Measurements from ENCODE around the gene RAB22A.
"Not testable (repeated sequence)": the region's sequence is repeated elsewhere in the genome, so short reads cannot be mapped to it uniquely, and the experiment has no call there.

The RAB22A gene

GRCh38 chr20:58402827-58403226, 93.3 kb downstream of the RAB22A start:
- Mint-ChIP-seq H3K4me3 (no peak overlapping the region), H3K36me3 (peaks cover 10% of the 10 kb centered on the region), H3K27me3 (no peaks in the 10 kb centered on the region), H3K4me1 (peaks cover 19% of the 10 kb centered on the region), H3K27ac (no peak overlapping the region), H3K9me3 (no peaks in the 10 kb centered on the region)
- peak; percentile 96 for ATAC-seq

GRCh38 chr20:58403272-58403671, 93.8 kb downstream of the RAB22A start:
- Mint-ChIP-seq H3K9me3 (no peaks in the 10 kb centered on the region), H3K27ac (no peak overlapping the region), H3K36me3 (peaks cover 7% of the 10 kb centered on the region), H3K4me3 (no peak overlapping the region), H3K4me1 (peaks cover 19% of the 10 kb centered on the region), H3K27me3 (no peaks in the 10 kb centered on the region)
- peak; percentile 73 for ATAC-seq

DNA sequence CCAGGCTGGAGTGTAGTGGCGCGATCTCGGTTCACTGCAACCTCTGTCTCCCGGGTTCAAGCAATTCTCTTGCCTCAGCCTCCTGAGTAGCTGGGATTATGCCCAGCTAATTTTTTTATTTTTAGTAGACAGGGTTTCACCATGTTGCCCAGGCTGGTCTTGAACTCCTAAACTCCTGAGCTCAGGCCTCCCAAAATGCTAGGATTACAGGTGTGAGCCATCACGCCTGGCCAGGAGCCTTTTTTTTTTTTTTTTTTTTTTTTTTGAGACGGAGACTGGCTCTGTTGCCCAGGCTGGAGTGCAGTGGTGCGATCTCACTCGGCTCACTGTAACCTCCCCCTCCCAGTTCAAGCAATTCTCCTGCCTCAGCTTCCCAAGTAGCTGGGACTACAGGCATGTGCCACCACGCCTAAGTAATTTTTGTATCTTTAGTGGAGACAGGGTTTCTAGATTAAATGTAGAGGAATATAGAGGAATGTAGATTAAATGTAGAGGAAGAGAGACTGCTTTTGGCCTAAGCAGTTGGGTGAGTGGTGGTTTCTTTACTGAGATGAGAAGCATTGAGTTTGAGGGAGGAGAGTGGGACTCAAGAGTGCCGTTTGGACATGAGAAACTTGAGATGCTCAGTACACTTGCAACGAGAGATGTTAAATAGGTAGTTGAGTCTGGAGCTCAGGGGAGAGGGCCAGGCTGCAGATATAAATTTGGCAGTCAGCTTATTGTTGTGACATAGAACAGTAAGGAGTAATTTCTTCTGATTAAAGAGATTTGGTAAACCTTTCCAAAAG, 96.2 kb downstream of the RAB22A start:
- H3K4me1 Mint-ChIP-seq: peaks cover 28% of the 10 kb centered on the region

DNA sequence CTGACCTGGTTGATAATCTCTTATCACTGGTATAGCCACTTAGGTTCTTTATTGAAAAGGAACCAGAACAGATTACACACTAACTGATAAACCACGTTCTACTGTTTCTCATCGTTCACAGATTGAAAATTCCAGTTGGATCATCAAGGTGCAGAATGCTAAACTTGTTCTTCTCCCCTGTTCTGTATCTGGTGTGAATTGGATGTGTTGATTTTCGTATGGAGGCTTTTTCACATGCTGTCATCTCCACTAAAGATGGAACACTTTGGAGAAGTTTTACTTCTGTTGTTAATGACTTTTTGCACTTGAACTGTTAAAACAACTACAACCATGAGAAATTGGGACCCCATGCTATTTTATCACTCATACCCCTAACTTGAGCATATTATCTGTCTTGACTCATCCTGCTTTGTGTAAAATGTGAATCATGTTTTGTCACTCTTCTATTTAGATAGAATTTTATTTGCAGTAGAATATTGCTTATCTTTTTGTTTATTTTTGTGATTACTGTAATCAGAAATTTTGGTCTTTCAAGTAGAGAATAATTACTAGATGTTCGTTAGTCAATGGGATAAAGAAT, 97.0 kb downstream of the RAB22A start:
- H3K9me3 Mint-ChIP-seq: no peaks in the 10 kb centered on the region
- H3K36me3 Mint-ChIP-seq: no peaks in the 10 kb centered on the region
- peaks cover 28% of the 10 kb centered on the region for H3K4me1 Mint-ChIP-seq
- H3K27ac Mint-ChIP-seq: no peak overlapping the region
- ATAC-seq: no peak
- no peak overlapping the region for H3K4me3 Mint-ChIP-seq
- H3K27me3 Mint-ChIP-seq: no peaks in the 10 kb centered on the region

More for the DNA sequence above, 96.2 kb downstream of the RAB22A start:
- Mint-ChIP-seq H3K9me3 (no peaks in the 10 kb centered on the region), H3K36me3 (no peaks in the 10 kb centered on the region), H3K27ac (no peak overlapping the region), H3K4me3 (no peak overlapping the region), H3K27me3 (no peaks in the 10 kb centered on the region)
- ATAC-seq: no peak

DNA sequence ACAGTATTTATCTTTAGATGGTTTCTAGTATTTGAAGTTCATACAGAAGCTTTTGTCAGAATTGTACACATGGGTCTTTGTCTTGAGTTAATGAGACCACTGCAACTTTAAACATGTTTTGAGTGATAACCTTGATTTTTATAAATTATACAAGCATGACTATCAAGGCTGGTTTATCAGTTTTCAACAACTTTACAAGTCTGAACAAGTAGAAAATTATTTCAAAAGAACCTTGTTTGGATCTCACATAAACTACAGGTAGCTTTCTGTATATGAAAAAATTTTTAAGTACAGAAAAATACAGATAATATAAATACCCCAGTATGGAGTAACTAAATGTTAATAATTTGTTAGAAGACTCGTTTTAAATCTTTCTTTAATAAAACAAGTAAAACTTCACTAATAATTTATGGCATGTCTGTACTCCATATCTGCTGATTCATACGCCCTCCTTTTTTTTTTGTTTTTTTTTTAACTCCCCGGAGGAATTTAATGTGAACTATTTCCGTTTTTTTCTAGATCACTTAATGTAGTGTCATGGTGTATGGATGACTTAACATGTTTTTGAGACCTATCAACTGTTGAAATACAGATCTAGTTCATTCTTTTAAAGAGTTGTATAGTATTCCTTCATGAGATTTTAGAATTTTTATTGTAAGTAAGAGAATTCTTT, 97.8 kb downstream of the RAB22A start:
- ATAC-seq: no peak
- H3K4me1 Mint-ChIP-seq: peaks cover 28% of the 10 kb centered on the region
- H3K27ac Mint-ChIP-seq: no peak overlapping the region
- no peak overlapping the region for H3K4me3 Mint-ChIP-seq
- no peaks in the 10 kb centered on the region for H3K27me3 Mint-ChIP-seq
- H3K36me3 Mint-ChIP-seq: no peaks in the 10 kb centered on the region
- no peaks in the 10 kb centered on the region for H3K9me3 Mint-ChIP-seq

GRCh38 chr20:58407966-58408557, 98.5 kb downstream of the RAB22A start:
- Mint-ChIP-seq H3K9me3 (no peaks in the 10 kb centered on the region), H3K27ac (peak overlapping the region; percentile 61), H3K4me3 (no peak overlapping the region), H3K4me1 (peaks cover 28% of the 10 kb centered on the region), H3K36me3 (no peaks in the 10 kb centered on the region), H3K27me3 (no peaks in the 10 kb centered on the region)
- no peak for ATAC-seq

DNA sequence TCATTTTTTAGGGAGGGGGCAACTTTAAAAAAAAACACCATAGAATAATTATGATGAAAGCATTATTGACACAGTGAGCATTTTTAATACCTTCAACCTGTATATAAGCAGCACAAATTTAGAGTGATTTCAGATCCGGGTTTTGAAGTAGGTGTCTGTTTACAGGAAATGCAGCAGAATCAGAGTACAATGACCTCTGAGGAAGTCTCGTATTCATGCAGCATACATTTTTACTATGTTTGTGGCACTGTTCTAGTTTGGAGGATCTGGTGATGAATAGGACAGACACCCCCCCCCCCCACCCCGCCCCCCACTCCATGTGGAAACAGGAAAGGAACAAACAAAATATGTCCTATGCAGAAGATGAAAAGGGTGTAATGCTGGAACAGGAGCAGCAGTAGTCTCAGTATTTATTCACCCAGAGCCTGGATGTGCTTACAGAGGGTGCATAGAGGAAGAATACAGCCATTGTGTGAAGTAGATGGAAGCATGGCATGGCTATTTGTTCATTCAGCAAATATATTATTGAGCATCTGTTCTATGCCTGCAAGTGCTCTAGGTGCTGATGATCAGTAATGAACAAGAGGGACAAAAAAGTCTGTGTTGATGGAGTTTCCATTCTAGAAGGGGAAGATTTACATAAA, 99.2 kb downstream of the RAB22A start:
- H3K27ac Mint-ChIP-seq: peak overlapping the region; percentile 61
- H3K4me1 Mint-ChIP-seq: peaks cover 28% of the 10 kb centered on the region
- no peak for ATAC-seq
- no peaks in the 10 kb centered on the region for H3K27me3 Mint-ChIP-seq
- H3K4me3 Mint-ChIP-seq: no peak overlapping the region
- no peaks in the 10 kb centered on the region for H3K9me3 Mint-ChIP-seq
- H3K36me3 Mint-ChIP-seq: no peaks in the 10 kb centered on the region

GRCh38 chr20:58414216-58414615, 104.7 kb downstream of the RAB22A start:
- not testable (repeated sequence) for ATAC-seq, H3K4me3 Mint-ChIP-seq, H3K9me3 Mint-ChIP-seq, H3K27me3 Mint-ChIP-seq, H3K27ac Mint-ChIP-seq
- H3K4me1 Mint-ChIP-seq: peaks cover 32% of the 10 kb centered on the region
- H3K36me3 Mint-ChIP-seq: peaks cover 20% of the 10 kb centered on the region

DNA sequence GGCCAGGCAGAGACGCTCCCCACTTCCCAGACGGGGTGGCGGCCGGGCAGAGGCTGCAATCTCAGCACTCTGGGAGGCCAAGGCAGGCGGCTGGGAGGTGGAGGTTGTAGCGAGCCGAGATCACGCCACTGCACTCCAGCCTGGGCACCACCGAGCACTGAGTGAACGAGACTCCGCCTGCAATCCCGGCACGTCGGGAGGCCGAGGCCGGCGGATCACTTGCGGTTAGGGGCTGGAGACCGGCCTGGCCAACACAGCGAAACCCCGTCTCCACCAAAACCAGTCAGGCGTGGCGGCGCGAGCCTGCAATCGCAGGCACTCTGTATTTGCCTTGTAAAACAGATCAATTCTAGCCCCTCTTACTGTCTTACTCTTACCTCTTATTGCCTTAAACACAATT, 105.3 kb downstream of the RAB22A start:
- not testable (repeated sequence) for H3K9me3 Mint-ChIP-seq, H3K4me3 Mint-ChIP-seq, H3K27ac Mint-ChIP-seq, H3K27me3 Mint-ChIP-seq, ATAC-seq
- peaks cover 27% of the 10 kb centered on the region for H3K4me1 Mint-ChIP-seq
- peaks cover 25% of the 10 kb centered on the region for H3K36me3 Mint-ChIP-seq

DNA sequence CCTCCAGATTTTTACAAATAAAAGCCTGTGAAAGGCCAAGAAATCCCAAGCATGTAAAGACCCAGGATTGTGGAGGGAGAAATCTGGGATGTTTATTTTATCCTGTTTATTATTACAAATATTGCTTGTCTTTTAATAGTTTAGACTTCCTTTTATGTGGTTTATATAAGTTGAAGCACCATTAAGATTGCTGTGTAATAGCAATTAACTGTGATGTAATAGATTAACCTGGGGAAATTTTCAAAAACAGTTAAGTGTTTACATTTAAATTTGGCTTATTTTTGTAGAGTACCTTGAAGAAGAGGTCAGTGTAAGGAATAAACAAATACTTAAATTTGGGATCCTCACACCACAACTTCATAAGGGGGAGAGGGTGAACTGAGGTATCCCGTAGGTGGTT, 106.5 kb downstream of the RAB22A start:
- no peaks in the 10 kb centered on the region for H3K9me3 Mint-ChIP-seq
- H3K4me1 Mint-ChIP-seq: peaks cover 24% of the 10 kb centered on the region
- no peak overlapping the region for H3K4me3 Mint-ChIP-seq
- H3K27ac Mint-ChIP-seq: no peak overlapping the region
- ATAC-seq: no peak
- H3K27me3 Mint-ChIP-seq: no peaks in the 10 kb centered on the region
- peaks cover 35% of the 10 kb centered on the region for H3K36me3 Mint-ChIP-seq

GRCh38 chr20:58416835-58417234, 107.3 kb downstream of the RAB22A start:
- peaks cover 24% of the 10 kb centered on the region for H3K4me1 Mint-ChIP-seq
- peaks cover 35% of the 10 kb centered on the region for H3K36me3 Mint-ChIP-seq
- H3K27ac Mint-ChIP-seq: no peak overlapping the region
- H3K27me3 Mint-ChIP-seq: no peaks in the 10 kb centered on the region
- no peaks in the 10 kb centered on the region for H3K9me3 Mint-ChIP-seq
- H3K4me3 Mint-ChIP-seq: no peak overlapping the region
- no peak for ATAC-seq
